ENCODE measurements around the gene ATM.

ATM gene

DNA sequence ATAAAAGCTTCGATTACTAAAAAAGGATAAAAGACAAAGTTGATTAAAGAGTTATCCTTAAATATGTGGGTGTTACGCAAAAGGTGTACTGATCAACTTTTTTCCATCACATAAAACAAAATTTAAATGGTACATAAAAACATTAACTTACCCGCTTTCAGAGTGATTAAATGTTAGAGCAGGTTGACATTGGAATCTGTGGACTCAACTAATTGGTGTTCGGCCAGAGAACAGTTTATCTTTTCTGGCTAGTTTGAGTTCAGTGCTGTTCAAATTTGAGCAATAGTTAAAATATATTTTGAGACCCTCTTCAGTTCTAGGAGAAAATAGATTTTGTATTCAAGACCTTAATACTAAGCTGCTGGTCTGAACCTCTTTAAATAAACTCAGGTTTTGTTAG lies 56.1 kb downstream of the ATM start (continued):
- TF ChIP-seq ZNF398 (tag by site-specific recombination; IDR thresholded peaks at IDR 0.05) = no peak
- no peak for TF ChIP-seq ZNF514 (tag by site-specific recombination; IDR thresholded peaks at IDR 0.05)
- TF ChIP-seq ZBTB17 (tag by site-specific recombination; IDR thresholded peaks at IDR 0.05) = 0 out of 2 replicates have a peak, but pooled peaks have one; percentile 3
- TF ChIP-seq ZNF121 (tag by site-specific recombination; IDR thresholded peaks at IDR 0.05) = no peak
- no peak for TF ChIP-seq ZBTB44 (tag by site-specific recombination; IDR thresholded peaks at IDR 0.05)
- 0 out of 2 replicates have a peak, but pooled peaks have one; percentile 6 for TF ChIP-seq PRDM10 (tag by site-specific recombination; IDR thresholded peaks at IDR 0.05)
- TF ChIP-seq ZNF580 (tag by site-specific recombination; IDR thresholded peaks at IDR 0.05) = no peak
- TF ChIP-seq, protein P1, sequence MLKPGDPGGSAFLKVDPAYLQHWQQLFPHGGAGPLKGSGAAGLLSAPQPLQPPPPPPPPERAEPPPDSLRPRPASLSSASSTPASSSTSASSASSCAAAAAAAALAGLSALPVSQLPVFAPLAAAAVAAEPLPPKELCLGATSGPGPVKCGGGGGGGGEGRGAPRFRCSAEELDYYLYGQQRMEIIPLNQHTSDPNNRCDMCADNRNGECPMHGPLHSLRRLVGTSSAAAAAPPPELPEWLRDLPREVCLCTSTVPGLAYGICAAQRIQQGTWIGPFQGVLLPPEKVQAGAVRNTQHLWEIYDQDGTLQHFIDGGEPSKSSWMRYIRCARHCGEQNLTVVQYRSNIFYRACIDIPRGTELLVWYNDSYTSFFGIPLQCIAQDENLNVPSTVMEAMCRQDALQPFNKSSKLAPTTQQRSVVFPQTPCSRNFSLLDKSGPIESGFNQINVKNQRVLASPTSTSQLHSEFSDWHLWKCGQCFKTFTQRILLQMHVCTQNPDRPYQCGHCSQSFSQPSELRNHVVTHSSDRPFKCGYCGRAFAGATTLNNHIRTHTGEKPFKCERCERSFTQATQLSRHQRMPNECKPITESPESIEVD (tag by site-specific recombination; IDR thresholded peaks at IDR 0.05) = peak; percentile 5; the same call in 1 of the 2 replicates
- no peak for TF ChIP-seq ZNF223 (tag by site-specific recombination; IDR thresholded peaks at IDR 0.05)
- no peak for TF ChIP-seq ZNF24 (tag by site-specific recombination; IDR thresholded peaks at IDR 0.05)
- no peak for TF ChIP-seq ZNF704 (tag by site-specific recombination; IDR thresholded peaks at IDR 0.05)
- TF ChIP-seq ZNF239 (tag by site-specific recombination; IDR thresholded peaks at IDR 0.05) = no peak

GRCh38 chr11:108286370-108286769 lies 63.5 kb downstream of the ATM start:
- H3K4me3 ChIP-seq (ENCODE audit: low read depth, low read length) = no peak overlapping the region
- H3K4me1 ChIP-seq (ENCODE audit: control insufficient read depth, insufficient read depth, low read length) = no peaks in the 10 kb centered on the region
- CTCF ChIA-PET = no interaction called here
- H3K27ac ChIP-seq (ENCODE audit: extremely low read depth, low read depth, low read length) = no peak overlapping the region
- H3K36me3 ChIP-seq (ENCODE audit: control insufficient read depth in 2 of 2, insufficient read depth in 1 of 2, low read length in 2 of 2) = peaks cover 9 to 68% of the 10 kb centered on the region in 2 experiments; a peak in 2 of 3 replicates
- H3K9me3 ChIP-seq (ENCODE audit: control insufficient read depth, insufficient read depth, low read depth, low read length) = no peaks in the 10 kb centered on the region
- TF ChIP-seq GLIS2 (tag by site-specific recombination; IDR thresholded peaks at IDR 0.05) = no peak
- POLR2A ChIA-PET = no interaction called here
